Dendritic cell treated with granulocyte-macrophage colony-stimulating factor and Interleukin-4, amounts not matched to agents 40 ng/mL and 50 ng/mL, for 4 days (primary cell): ENCODE results near the gene BRME1.
A peak's percentile ranks its signal among the peaks of the same experiment; 100 is the strongest.
"Not testable (repeated sequence)": the region's sequence is repeated elsewhere in the genome, so short reads cannot be mapped to it uniquely, and the experiment has no call there.

Experiments
- H3K27ac Mint-ChIP-seq: one replicate; pipeline ENCODE4 v1.8.0; 2022; ENCODE audit warnings: mild to moderate bottlenecking, mixed read lengths
- H3K27me3 Mint-ChIP-seq: one replicate; pipeline ENCODE4 v1.8.0; 2022; ENCODE audit warnings: mild to moderate bottlenecking, mixed read lengths
- H3K36me3 Mint-ChIP-seq: one replicate; pipeline ENCODE4 v1.8.0; 2022; ENCODE audit warnings: low read depth, mixed read lengths
- H3K4me1 Mint-ChIP-seq: one replicate; pipeline ENCODE4 v1.8.0; 2022; ENCODE audit warnings: low read depth, mixed read lengths
- H3K4me3 Mint-ChIP-seq: one replicate; pipeline ENCODE4 v1.8.0; 2022; ENCODE audit warnings: mild to moderate bottlenecking, moderate library complexity, mixed read lengths
- H3K9me3 Mint-ChIP-seq: one replicate; pipeline ENCODE4 v1.8.0; 2022; ENCODE audit warnings: mixed read lengths
- intact Hi-C: fragments of 100-400 bp; cut with micrococcal nuclease; formaldehyde crosslinking; loops from one replicate; pipeline ENCODE4 v1.15.0; 2022

Gene BRME1

GRCh38 chr19:13934785-13935109, 28.8 kb upstream of the BRME1 start:
- peaks cover 24% of the 10 kb centered on the region for H3K36me3 Mint-ChIP-seq
- no peak overlapping the region for H3K4me3 Mint-ChIP-seq
- no peaks in the 10 kb centered on the region for H3K9me3 Mint-ChIP-seq
- peaks cover 33% of the 10 kb centered on the region for H3K27me3 Mint-ChIP-seq
- intact Hi-C loops = no loop called here
- H3K27ac Mint-ChIP-seq = no peak overlapping the region
- H3K4me1 Mint-ChIP-seq = peaks cover 6% of the 10 kb centered on the region

- intact Hi-C loops = no loop called here
- H3K36me3 Mint-ChIP-seq = peaks cover 40% of the 10 kb centered on the region
- H3K27me3 Mint-ChIP-seq = peaks cover 20% of the 10 kb centered on the region
- peaks cover 6% of the 10 kb centered on the region for H3K4me1 Mint-ChIP-seq
- H3K9me3 Mint-ChIP-seq = no peaks in the 10 kb centered on the region
- H3K27ac Mint-ChIP-seq = no peak overlapping the region
- no peak overlapping the region for H3K4me3 Mint-ChIP-seq
Observed at GRCh38 chr19:13932911-13933393, 27.0 kb upstream of the BRME1 start.

GRCh38 chr19:13932149-13932637, 26.3 kb upstream of the BRME1 start:
- Mint-ChIP-seq H3K27me3 (peaks cover 12% of the 10 kb centered on the region), H3K4me3 (no peak overlapping the region), H3K27ac (no peak overlapping the region), H3K4me1 (peaks cover 4% of the 10 kb centered on the region), H3K9me3 (no peaks in the 10 kb centered on the region), H3K36me3 (peaks cover 48% of the 10 kb centered on the region)
- intact Hi-C loops = no loop called here

GRCh38 chr19:13931391-13932148, 25.7 kb upstream of the BRME1 start:
- intact Hi-C loops = no loop called here
- no peaks in the 10 kb centered on the region for H3K9me3 Mint-ChIP-seq
- H3K27ac Mint-ChIP-seq = no peak overlapping the region
- peaks cover 12% of the 10 kb centered on the region for H3K27me3 Mint-ChIP-seq
- peaks cover 10% of the 10 kb centered on the region for H3K4me1 Mint-ChIP-seq
- peaks cover 54% of the 10 kb centered on the region for H3K36me3 Mint-ChIP-seq
- no peak overlapping the region for H3K4me3 Mint-ChIP-seq

- H3K27me3 Mint-ChIP-seq = peaks cover 10% of the 10 kb centered on the region
- H3K27ac Mint-ChIP-seq = no peak overlapping the region
- no peaks in the 10 kb centered on the region for H3K9me3 Mint-ChIP-seq
- no peak overlapping the region for H3K4me3 Mint-ChIP-seq
- peaks cover 17% of the 10 kb centered on the region for H3K4me1 Mint-ChIP-seq
- intact Hi-C loops = no loop called here
- peaks cover 65% of the 10 kb centered on the region for H3K36me3 Mint-ChIP-seq
Observed at GRCh38 chr19:13930402-13930801, 24.5 kb upstream of the BRME1 start.

GRCh38 chr19:13929956-13930355, 24.0 kb upstream of the BRME1 start:
- Mint-ChIP-seq H3K36me3 (peaks cover 70% of the 10 kb centered on the region), H3K27me3 (peaks cover 10% of the 10 kb centered on the region), H3K4me1 (peaks cover 17% of the 10 kb centered on the region), H3K9me3 (no peaks in the 10 kb centered on the region), H3K4me3 (no peak overlapping the region), H3K27ac (no peak overlapping the region)
- intact Hi-C loops = no loop called here

GRCh38 chr19:13929340-13929739, 23.4 kb upstream of the BRME1 start:
- no peak overlapping the region for H3K27ac Mint-ChIP-seq
- peaks cover 9% of the 10 kb centered on the region for H3K27me3 Mint-ChIP-seq
- intact Hi-C loops = no loop called here
- H3K4me1 Mint-ChIP-seq = peaks cover 17% of the 10 kb centered on the region
- H3K9me3 Mint-ChIP-seq = no peaks in the 10 kb centered on the region
- no peak overlapping the region for H3K4me3 Mint-ChIP-seq
- H3K36me3 Mint-ChIP-seq = peaks cover 76% of the 10 kb centered on the region

GRCh38 chr19:13926715-13927114, 20.8 kb upstream of the BRME1 start:
- peaks cover 2% of the 10 kb centered on the region for H3K27me3 Mint-ChIP-seq
- peaks cover 96% of the 10 kb centered on the region for H3K36me3 Mint-ChIP-seq
- intact Hi-C loops = no loop called here
- peaks cover 17% of the 10 kb centered on the region for H3K4me1 Mint-ChIP-seq
- peak overlapping the region; percentile 46 for H3K27ac Mint-ChIP-seq
- H3K9me3 Mint-ChIP-seq = no peaks in the 10 kb centered on the region
- H3K4me3 Mint-ChIP-seq = no peak overlapping the region

GRCh38 chr19:13926010-13926409, 20.1 kb upstream of the BRME1 start:
- H3K9me3 Mint-ChIP-seq = no peaks in the 10 kb centered on the region
- intact Hi-C loops = no loop called here
- no peak overlapping the region for H3K4me3 Mint-ChIP-seq
- H3K36me3 Mint-ChIP-seq = peaks cover 96% of the 10 kb centered on the region
- peak overlapping the region; percentile 46 for H3K27ac Mint-ChIP-seq
- peaks cover 2% of the 10 kb centered on the region for H3K27me3 Mint-ChIP-seq
- H3K4me1 Mint-ChIP-seq = peaks cover 17% of the 10 kb centered on the region

- H3K27me3 Mint-ChIP-seq = peaks cover 2% of the 10 kb centered on the region
- H3K36me3 Mint-ChIP-seq = peaks cover 100% of the 10 kb centered on the region
- no peaks in the 10 kb centered on the region for H3K9me3 Mint-ChIP-seq
- no peak overlapping the region for H3K4me3 Mint-ChIP-seq
- intact Hi-C loops = no loop called here
- H3K27ac Mint-ChIP-seq = no peak overlapping the region
- H3K4me1 Mint-ChIP-seq = peaks cover 17% of the 10 kb centered on the region
Observed at GRCh38 chr19:13923194-13923987, 17.5 kb upstream of the BRME1 start.

GRCh38 chr19:13922118-13922517, 16.2 kb upstream of the BRME1 start:
- not testable (repeated sequence) for H3K27ac Mint-ChIP-seq, H3K9me3 Mint-ChIP-seq

GRCh38 chr19:13920940-13921747, 15.2 kb upstream of the BRME1 start:
- Mint-ChIP-seq H3K27me3 (peaks cover 2% of the 10 kb centered on the region), H3K4me1 (peaks cover 3% of the 10 kb centered on the region), H3K36me3 (peaks cover 86% of the 10 kb centered on the region), H3K27ac (no peak overlapping the region), H3K9me3 (no peaks in the 10 kb centered on the region), H3K4me3 (no peak overlapping the region)
- intact Hi-C loops = no loop called here

More at GRCh38 chr19:13922118-13922517, 16.2 kb upstream of the BRME1 start:
- H3K27me3 Mint-ChIP-seq, intact Hi-C loops, H3K4me3 Mint-ChIP-seq: not testable (repeated sequence)
- H3K4me1 Mint-ChIP-seq = peaks cover 12% of the 10 kb centered on the region
- H3K36me3 Mint-ChIP-seq = peaks cover 94% of the 10 kb centered on the region

GRCh38 chr19:13920524-13920923, 14.6 kb upstream of the BRME1 start:
- Mint-ChIP-seq H3K27me3 (no peaks in the 10 kb centered on the region), H3K4me3 (no peak overlapping the region), H3K36me3 (peaks cover 86% of the 10 kb centered on the region), H3K9me3 (no peaks in the 10 kb centered on the region), H3K4me1 (no peaks in the 10 kb centered on the region), H3K27ac (no peak overlapping the region)
- intact Hi-C loops = no loop called here
